LNCAP (cell line): Measurements from ENCODE around the gene CD226.

ENCODE experiments used
- TF ChIP-seq, protein P1 (sequence below): fragments of 450-650 bp; IDR thresholded peaks from 2 replicates; pipeline ENCODE4 v1.5.1; 2017; ENCODE audit warnings: mild to moderate bottlenecking

Gene CD226

DNA sequence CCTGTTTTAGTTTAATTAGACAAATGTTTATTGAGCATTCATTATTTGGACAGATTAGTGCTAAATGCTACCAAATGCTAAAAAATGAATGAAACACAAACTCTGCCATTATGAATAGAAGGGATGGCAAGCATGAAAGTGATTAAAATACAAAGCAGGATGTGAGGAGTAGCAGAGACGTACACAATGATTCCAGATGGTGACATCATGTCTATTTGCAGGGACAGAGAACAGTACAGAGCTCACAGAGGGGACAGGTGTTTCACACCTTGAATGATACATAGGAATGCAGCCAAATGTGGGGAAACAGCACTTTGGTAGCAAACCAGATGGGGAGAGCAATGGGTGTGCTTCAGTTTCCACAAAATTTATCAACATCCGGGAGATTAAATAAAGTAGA, 76.3 kb downstream of the CD226 start:
- TF ChIP-seq, protein P1, sequence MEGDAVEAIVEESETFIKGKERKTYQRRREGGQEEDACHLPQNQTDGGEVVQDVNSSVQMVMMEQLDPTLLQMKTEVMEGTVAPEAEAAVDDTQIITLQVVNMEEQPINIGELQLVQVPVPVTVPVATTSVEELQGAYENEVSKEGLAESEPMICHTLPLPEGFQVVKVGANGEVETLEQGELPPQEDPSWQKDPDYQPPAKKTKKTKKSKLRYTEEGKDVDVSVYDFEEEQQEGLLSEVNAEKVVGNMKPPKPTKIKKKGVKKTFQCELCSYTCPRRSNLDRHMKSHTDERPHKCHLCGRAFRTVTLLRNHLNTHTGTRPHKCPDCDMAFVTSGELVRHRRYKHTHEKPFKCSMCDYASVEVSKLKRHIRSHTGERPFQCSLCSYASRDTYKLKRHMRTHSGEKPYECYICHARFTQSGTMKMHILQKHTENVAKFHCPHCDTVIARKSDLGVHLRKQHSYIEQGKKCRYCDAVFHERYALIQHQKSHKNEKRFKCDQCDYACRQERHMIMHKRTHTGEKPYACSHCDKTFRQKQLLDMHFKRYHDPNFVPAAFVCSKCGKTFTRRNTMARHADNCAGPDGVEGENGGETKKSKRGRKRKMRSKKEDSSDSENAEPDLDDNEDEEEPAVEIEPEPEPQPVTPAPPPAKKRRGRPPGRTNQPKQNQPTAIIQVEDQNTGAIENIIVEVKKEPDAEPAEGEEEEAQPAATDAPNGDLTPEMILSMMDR: no peak

DNA sequence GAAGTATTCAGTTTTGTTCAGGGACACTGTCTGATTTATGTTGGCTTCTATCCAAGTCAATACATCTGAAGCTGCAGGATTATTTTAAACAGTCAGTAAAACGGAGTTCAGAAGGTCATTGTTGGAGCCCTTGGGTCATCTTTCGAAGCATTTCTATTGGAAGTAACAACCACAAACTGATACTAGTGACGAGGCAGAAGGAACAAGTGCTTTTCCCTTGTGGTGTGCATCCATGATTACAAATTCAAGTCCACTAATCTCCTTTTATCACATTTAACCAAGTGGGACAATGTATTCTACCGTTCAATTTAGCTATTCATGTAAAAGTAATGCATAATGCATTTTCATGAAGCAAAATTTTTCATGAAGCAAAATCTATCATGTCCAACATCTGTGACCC, 76.9 kb downstream of the CD226 start:
- TF ChIP-seq, protein P1: no peak

DNA sequence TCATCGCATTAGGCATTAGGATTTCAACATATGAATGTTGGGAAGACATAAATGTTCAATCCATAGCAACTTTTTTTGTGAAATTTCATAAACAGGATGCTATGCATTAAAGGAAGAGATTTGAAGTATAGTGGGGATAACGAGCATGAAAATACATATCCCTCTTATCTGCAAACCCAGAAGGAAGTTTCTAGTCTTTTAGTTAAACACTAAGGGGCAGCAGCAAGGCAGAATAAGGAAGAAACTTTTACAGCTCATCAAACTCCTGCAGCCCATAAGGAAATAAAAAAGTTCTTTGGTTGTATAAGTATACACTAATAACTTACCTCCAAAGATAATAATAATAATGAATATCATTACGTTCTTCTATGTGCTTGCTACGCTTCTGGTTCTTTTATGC, 81.5 kb downstream of the CD226 start:
- TF ChIP-seq, protein P1: no peak

DNA sequence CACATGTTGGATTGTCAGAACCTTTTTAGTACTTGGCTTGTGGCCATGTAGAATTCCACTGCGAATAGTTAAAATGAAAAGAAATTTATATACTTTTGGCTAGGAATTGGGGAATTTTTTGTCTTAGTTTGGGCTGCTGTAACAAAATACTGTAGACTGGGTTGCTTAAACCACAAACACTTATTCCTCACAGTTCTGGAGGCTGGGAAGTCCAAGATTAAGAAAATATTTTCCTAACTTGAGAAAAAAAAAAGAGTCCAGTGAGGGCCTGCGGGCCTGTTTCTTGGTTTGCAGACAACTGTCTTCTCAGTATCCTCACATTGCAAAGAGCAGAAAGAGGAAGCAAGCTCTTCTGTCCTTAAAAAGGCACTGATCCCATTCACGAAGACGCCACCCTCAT, 81.9 kb downstream of the CD226 start:
- TF ChIP-seq, protein P1: no peak

DNA sequence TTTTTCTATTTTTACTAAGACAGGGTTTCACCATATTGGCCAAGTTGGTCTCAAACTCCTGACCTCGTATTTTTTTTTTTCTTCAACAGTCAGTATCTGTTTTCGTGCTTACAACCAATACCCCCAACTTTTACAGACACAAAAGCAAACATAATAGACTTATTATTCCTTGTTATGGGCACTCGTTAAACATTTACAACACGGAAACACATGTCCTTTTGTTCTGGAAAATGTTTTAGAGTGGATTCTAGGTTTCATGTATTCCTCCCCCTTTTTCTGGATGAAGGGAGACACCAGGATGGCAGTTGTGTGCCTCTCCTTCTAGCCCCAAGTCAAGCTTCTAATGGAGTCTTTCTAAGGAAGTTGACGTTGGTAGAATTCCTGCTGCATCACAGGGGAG, 88.8 kb downstream of the CD226 start:
- TF ChIP-seq, protein P1: no peak

DNA sequence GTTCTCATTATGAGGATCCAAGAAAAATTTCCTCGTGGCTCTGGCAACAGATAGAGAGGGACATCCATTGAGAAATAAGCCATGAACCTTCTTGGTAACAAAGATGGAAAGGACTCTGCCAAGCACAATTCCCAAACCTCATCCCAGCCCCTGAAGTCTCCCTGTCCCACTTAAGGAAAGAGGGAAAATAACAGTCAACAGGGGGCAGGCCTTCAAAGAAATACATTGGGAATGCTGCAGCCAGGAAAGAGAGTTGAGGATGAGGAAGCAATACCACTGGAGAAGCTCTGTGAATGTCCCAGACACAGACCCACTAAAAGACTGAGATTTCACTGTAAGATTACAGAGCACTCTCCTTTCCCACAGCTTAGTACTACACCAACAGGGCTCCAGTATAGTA, 93.2 kb downstream of the CD226 start:
- TF ChIP-seq, protein P1: no peak

DNA sequence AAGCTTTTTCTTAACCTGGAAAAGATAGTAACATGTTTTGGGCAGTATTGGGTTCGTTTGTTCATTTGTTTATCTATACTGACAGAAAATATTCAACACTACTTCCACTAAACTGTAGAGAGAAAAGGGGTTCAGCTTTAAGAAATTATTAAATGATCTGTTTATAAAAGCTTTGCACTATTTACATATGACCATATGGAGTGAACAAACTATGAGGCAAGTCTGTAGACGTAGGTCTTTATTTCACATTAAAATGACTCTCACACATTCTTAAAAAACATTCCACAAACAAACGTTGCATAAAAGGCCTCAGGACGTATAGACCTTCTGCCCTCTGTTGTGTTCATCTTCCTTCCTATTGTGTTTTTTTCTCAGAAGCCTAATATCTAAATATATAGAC, 94.6 kb downstream of the CD226 start:
- TF ChIP-seq, protein P1: no peak
